IMR-90 (cell line): ENCODE results near the gene TNFSF9. TPM values are rescaled to one million over a fixed set of nuclear protein-coding genes. Genes with fewer than 3 reads are reported as not detected.

Experiments used
- ATAC-seq: fragments of 200-7000 bp; cut with Tn5 transposase; 2 replicates; pipeline ENCODE4 v1.9.1; 2020; ENCODE audit warnings: low read depth, mild to moderate bottlenecking, moderate library complexity
- BruUV-seq: library from RNA; stranded (reverse); fragments of 400-500 nt; replicated peaks from 2 replicates; lab custom pipeline; 2021; lab: Mats Ljungman, UMichigan
- CTCF ChIA-PET: fragments of 300-600 bp; formaldehyde crosslinking; extraction: SDS; loops from one replicate; lab custom pipeline; 2021; ENCODE audit warnings: antibody characterized with exemption; lab: Yijun Ruan, JAX
- POLR2A ChIA-PET: fragments of 300-600 bp; sonication (Branson Sonifier 250); formaldehyde crosslinking; loops from one replicate; lab custom pipeline; 2022; ENCODE audit warnings: antibody characterized with exemption; ENCODE audit not compliant: unreplicated experiment; lab: Charles Lee
- DNase-seq: peaks from one replicate; pipeline ENCODE4 v3.0.0; 2013
- H2AFZ ChIP-seq: replicated peaks from 2 replicates; pipeline ENCODE3; 2013; ENCODE audit warnings: low read length, mild to moderate bottlenecking; ENCODE audit not compliant: poor library complexity
- H2AK5ac ChIP-seq: 2 replicates; pipeline ENCODE4 v1.6.1; 2013; ENCODE audit warnings: low read depth, low read length, inconsistent platforms
- H2AK9ac ChIP-seq: replicated peaks from 2 replicates; pipeline ENCODE3; 2013; ENCODE audit warnings: mild to moderate bottlenecking, low read depth, low read length, moderate library complexity; ENCODE audit not compliant: poor library complexity
- H2BK120ac ChIP-seq: 2 replicates; pipeline ENCODE4 v1.6.1; 2013; ENCODE audit warnings: low read depth, low read length, inconsistent platforms
- H2BK15ac ChIP-seq: 3 replicates; pipeline ENCODE4 v1.6.1; 2013; ENCODE audit warnings: low read depth, low read length, inconsistent platforms
- H2BK20ac ChIP-seq: 2 replicates; pipeline ENCODE4 v1.6.1; 2013; ENCODE audit warnings: low read depth, mild to moderate bottlenecking, inconsistent platforms, low read length, moderate library complexity
- H2BK5ac ChIP-seq: 2 replicates; pipeline ENCODE4 v1.6.1; 2013; ENCODE audit warnings: mild to moderate bottlenecking, low read depth, low read length, inconsistent platforms; ENCODE audit not compliant: poor library complexity, severe bottlenecking
- H3K14ac ChIP-seq: replicated peaks from 2 replicates; pipeline ENCODE4 v1.6.1; 2013; ENCODE audit warnings: low read depth, low read length, inconsistent platforms
- H3K18ac ChIP-seq: 2 replicates; pipeline ENCODE4 v1.6.1; 2013; ENCODE audit warnings: low read depth, low read length, control low read depth
- H3K23ac ChIP-seq: 2 replicates; pipeline ENCODE4 v1.6.1; 2013; ENCODE audit warnings: low read depth, low read length, inconsistent platforms
- H3K27ac ChIP-seq: 2 replicates; pipeline ENCODE4 v1.5.1; 2013; ENCODE audit warnings: mild to moderate bottlenecking, control low read depth, low read length; ENCODE audit not compliant: insufficient read depth
- H3K27me3 ChIP-seq: 2 replicates; pipeline ENCODE4 v1.6.1; 2013; ENCODE audit warnings: low read length; ENCODE audit not compliant: control insufficient read depth, insufficient read depth
- H3K36me3 ChIP-seq: 2 replicates; pipeline ENCODE4 v1.6.1; 2013; ENCODE audit warnings: low read length, mixed read lengths; ENCODE audit not compliant: control insufficient read depth, insufficient read depth
- H3K4ac ChIP-seq: 2 replicates; pipeline ENCODE4 v1.6.1; 2013; ENCODE audit warnings: low read depth, low read length, inconsistent platforms
- H3K4me1 ChIP-seq: 2 replicates; pipeline ENCODE4 v1.6.1; 2013; ENCODE audit warnings: low read length, mixed read lengths; ENCODE audit not compliant: control insufficient read depth, insufficient read depth
- H3K4me2 ChIP-seq: 2 replicates; pipeline ENCODE4 v1.6.1; 2013; ENCODE audit warnings: low read depth, mild to moderate bottlenecking, control low read depth, low read length, moderate library complexity
- H3K4me3 ChIP-seq: 2 replicates; pipeline ENCODE4 v1.5.1; 2013; ENCODE audit warnings: low read depth, mild to moderate bottlenecking, control low read depth, low read length, moderate library complexity; ENCODE audit not compliant: insufficient read depth
- H3K56ac ChIP-seq: 2 replicates; pipeline ENCODE4 v1.6.1; 2013; ENCODE audit warnings: low read length, inconsistent platforms; ENCODE audit not compliant: insufficient read depth; ENCODE audit errors: extremely low read depth
- H3K79me1 ChIP-seq, 2 experiments: 2 replicates each; pipeline ENCODE4 v1.6.1; 2013; ENCODE audit warnings: low read length in 2 of 2, inconsistent platforms in 1 of 2, low read depth in 1 of 2
- H3K9ac ChIP-seq: 2 replicates; pipeline ENCODE4 v1.6.1; 2013; ENCODE audit warnings: low read depth, low read length, control low read depth
- H3K9me1 ChIP-seq: 2 replicates; pipeline ENCODE4 v1.6.1; 2013; ENCODE audit warnings: low read length, inconsistent platforms; ENCODE audit not compliant: insufficient read depth
- H3K9me3 ChIP-seq: 2 replicates; pipeline ENCODE4 v1.6.1; 2013; ENCODE audit warnings: low read length; ENCODE audit not compliant: control insufficient read depth, insufficient read depth
- H4K20me1 ChIP-seq: 2 replicates; pipeline ENCODE4 v1.6.1; 2013; ENCODE audit warnings: low read length, inconsistent platforms; ENCODE audit not compliant: insufficient read depth
- H4K5ac ChIP-seq: 2 replicates; pipeline ENCODE4 v1.6.1; 2013; ENCODE audit warnings: mild to moderate bottlenecking, low read depth, low read length, control low read depth
- H4K8ac ChIP-seq, 2 experiments: 2 replicates each; pipeline ENCODE4 v1.6.1; 2013; ENCODE audit warnings: low read depth in 2 of 2, low read length in 2 of 2, control low read depth in 1 of 2, inconsistent platforms in 1 of 2
- H4K91ac ChIP-seq: 2 replicates; pipeline ENCODE4 v1.6.1; 2013; ENCODE audit warnings: low read depth, low read length, inconsistent platforms; ENCODE audit not compliant: insufficient read depth
- CEBPB ChIP-seq: IDR thresholded peaks from 2 replicates; pipeline ENCODE4 v1.6.1; 2012; ENCODE audit warnings: low read depth, low read length, improper control_type of control experiment
- CHD1 ChIP-seq: IDR thresholded peaks from 2 replicates; pipeline ENCODE4 v1.6.1; 2012; ENCODE audit warnings: low read depth, low read length, improper control_type of control experiment
- MAZ ChIP-seq: IDR thresholded peaks from 2 replicates; pipeline ENCODE4 v1.6.1; 2012; ENCODE audit warnings: low read depth, mild to moderate bottlenecking, low read length, improper control_type of control experiment, moderate library complexity, borderline replicate concordance
- POLR2A ChIP-seq: IDR thresholded peaks from 2 replicates; pipeline ENCODE4 v1.6.1; 2012; ENCODE audit warnings: mild to moderate bottlenecking, low read depth, low read length
- WGBS, 2 experiments: methylation state at CpG; one replicate each; pipeline versions ENCODE4 v1.1.5 to v1.1.7; 2013; ENCODE audit warnings: missing lambda C conversion rate in 2 of 2; ENCODE audit not compliant: insufficient read length in 1 of 2; ENCODE audit errors: extremely low coverage in 2 of 2; 5-methylcytosine and 5-hydroxymethylcytosine counted together
- dilution Hi-C: fragments of 300-500 bp; cut with HindIII; formaldehyde crosslinking; loops from one replicate; pipeline ENCODE4 v1.14.3; 2018; ENCODE audit warnings: low sequenced_read_pairs; ENCODE audit not compliant: unreplicated experiment
- in situ Hi-C: fragments of 300-500 bp; cut with MboI; formaldehyde crosslinking; loops from 3 replicates; pipeline ENCODE4 v1.14.3; 2019; ENCODE audit warnings: low sequenced_read_pairs, inconsistent platforms, mixed read lengths
- intact Hi-C: fragments of 100-400 bp; cut with micrococcal nuclease; formaldehyde crosslinking; loops from 2 replicates; pipeline ENCODE4 v1.10.0; 2022
- polyA plus RNA-seq, 3 experiments: library from polyadenylated mRNA; depleted of rRNA; stranded (reverse); fragments of >200 nt; gene quantifications; 2 replicates each; pipeline ENCODE4 v1.2.3, GENCODE V29; 2012; ENCODE audit warnings: low replicate concordance in 1 of 3
- total RNA-seq: library from RNA; depleted of rRNA; stranded (reverse); fragments of >200 nt; gene quantifications from 2 replicates; pipeline ENCODE4 v1.2.3, GENCODE V29; 2012
- TF ChIP-seq, protein P1 (sequence below): fragments of 150-350 bp; IDR thresholded peaks from 2 replicates; pipeline ENCODE4 v1.6.1; 2017; ENCODE audit warnings: mild to moderate bottlenecking, antibody characterized with exemption, low read length, low read depth

Gene TNFSF9
- total and polyA plus RNA-seq, 2 of the 4 experiments (the other 2 are of a cell fraction): 0.10 TPM; not detected in 1

DNA sequence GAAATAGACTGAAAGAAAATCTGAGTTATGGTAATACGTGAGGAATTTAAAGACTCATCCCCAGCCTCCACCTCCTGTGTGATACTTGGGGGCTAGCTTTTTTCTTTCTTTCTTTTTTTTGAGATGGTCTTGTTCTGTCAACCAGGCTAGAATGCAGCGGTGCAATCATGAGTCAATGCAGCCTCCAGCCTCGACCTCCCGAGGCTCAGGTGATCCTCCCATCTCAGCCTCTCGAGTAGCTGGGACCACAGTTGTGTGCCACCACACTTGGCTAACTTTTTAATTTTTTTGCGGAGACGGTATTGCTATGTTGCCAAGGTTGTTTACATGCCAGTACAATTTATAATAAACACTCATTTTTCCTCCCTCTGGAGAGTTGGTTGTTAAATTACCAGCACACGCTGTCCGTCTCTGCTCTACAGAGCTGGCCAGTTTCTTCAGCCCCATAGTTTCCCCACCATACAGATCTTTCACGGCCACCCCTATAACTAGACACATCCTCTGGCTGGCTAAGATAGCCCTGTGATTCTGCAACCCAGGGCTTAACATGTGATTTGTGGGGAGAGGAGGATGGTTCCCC lies 4.8 kb downstream of the TNFSF9 start:
- H2AFZ ChIP-seq: no peak overlapping the region
- H4K5ac ChIP-seq: no peak overlapping the region
- no peak overlapping the region for H2BK20ac ChIP-seq
- WGBS, 2 experiments: 74% methylated on average over 3 of the region's 10 CpGs; no CpG with 5 or more reads in 1 of the 2 experiments
- no peak overlapping the region for H3K56ac ChIP-seq
- ChIA-PET POLR2A (no interaction called here), CTCF (no interaction called here)
- H3K9me3 ChIP-seq: 0 out of 2 replicates have a peak, but pooled peaks cover 5% of the 10 kb centered on the region
- BruUV-seq: no TSS peak
- no peak overlapping the region for H2BK5ac ChIP-seq
- H3K4ac ChIP-seq: no peak overlapping the region
- intact Hi-C loops: no loop called here
- DNase-seq (no peak), ATAC-seq (no peak)
- no peak overlapping the region for H2BK15ac ChIP-seq
- dilution Hi-C loops: no loop called here
- no peak overlapping the region for H3K9ac ChIP-seq
- no peaks in the 10 kb centered on the region for H3K36me3 ChIP-seq
- H2BK120ac ChIP-seq: no peak overlapping the region
- H2AK5ac ChIP-seq: no peak overlapping the region
- H3K23ac ChIP-seq: no peak overlapping the region
- H2AK9ac ChIP-seq: no peak overlapping the region
- H3K14ac ChIP-seq: no peak overlapping the region
- no peak overlapping the region for H4K91ac ChIP-seq
- H3K4me1 ChIP-seq: no peaks in the 10 kb centered on the region
- H3K27ac ChIP-seq: no peak overlapping the region
- no peak overlapping the region for H4K8ac ChIP-seq
- H3K9me1 ChIP-seq: no peaks in the 10 kb centered on the region
- TF ChIP-seq POLR2A (no peak), MAZ (no peak), CHD1 (no peak), CEBPB (no peak)
- TF ChIP-seq, protein P1, sequence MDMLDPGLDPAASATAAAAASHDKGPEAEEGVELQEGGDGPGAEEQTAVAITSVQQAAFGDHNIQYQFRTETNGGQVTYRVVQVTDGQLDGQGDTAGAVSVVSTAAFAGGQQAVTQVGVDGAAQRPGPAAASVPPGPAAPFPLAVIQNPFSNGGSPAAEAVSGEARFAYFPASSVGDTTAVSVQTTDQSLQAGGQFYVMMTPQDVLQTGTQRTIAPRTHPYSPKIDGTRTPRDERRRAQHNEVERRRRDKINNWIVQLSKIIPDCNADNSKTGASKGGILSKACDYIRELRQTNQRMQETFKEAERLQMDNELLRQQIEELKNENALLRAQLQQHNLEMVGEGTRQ: no peak
- no peak overlapping the region for H3K4me2 ChIP-seq
- H3K4me3 ChIP-seq: no peak overlapping the region
- H3K27me3 ChIP-seq: peaks cover 15% of the 10 kb centered on the region; the same call in 1 of the 2 replicates
- H3K18ac ChIP-seq: no peak overlapping the region
- no peaks in the 10 kb centered on the region for H4K20me1 ChIP-seq
- H3K79me1 ChIP-seq: no peaks in the 10 kb centered on the region
- in situ Hi-C loops: no loop called here
